Activated naive CD4-positive, alpha-beta T cell treated with anti-CD3 and anti-CD28 coated beads, Interleukin-2, amount 10 ng/mL, durations not matched to agents 7 days and 5 days (primary cell): ENCODE results near the gene EDNRB.
"Not testable (repeated sequence)": the region's sequence is repeated elsewhere in the genome, so short reads cannot be mapped to it uniquely, and the experiment has no call there.

Experiments
- CTCF ChIA-PET: fragments of 350-600 bp; sonication (Branson Sonifier 250); formaldehyde crosslinking; loops from one replicate; lab custom pipeline; 2021; ENCODE audit warnings: antibody characterized with exemption; lab: Charles Lee
- DNase-seq: peaks from one replicate; pipeline ENCODE4 v3.0.0-alpha.2; 2020
- H3K27ac Mint-ChIP-seq: one replicate; pipeline ENCODE4 v1.8.0; 2021; ENCODE audit warnings: mild to moderate bottlenecking, moderate library complexity, mixed read lengths
- H3K27me3 Mint-ChIP-seq: one replicate; pipeline ENCODE4 v1.8.0; 2021; ENCODE audit warnings: mild to moderate bottlenecking, mixed read lengths
- H3K36me3 Mint-ChIP-seq: one replicate; pipeline ENCODE4 v1.8.0; 2021; ENCODE audit warnings: mixed read lengths
- H3K4me1 Mint-ChIP-seq: one replicate; pipeline ENCODE4 v1.8.0; 2021; ENCODE audit warnings: mixed read lengths
- H3K4me3 Mint-ChIP-seq: one replicate; pipeline ENCODE4 v1.8.0; 2021; ENCODE audit warnings: mild to moderate bottlenecking, moderate library complexity, mixed read lengths
- H3K9me3 Mint-ChIP-seq: one replicate; pipeline ENCODE4 v1.8.0; 2021; ENCODE audit warnings: mixed read lengths

Gene EDNRB

GRCh38 chr13:77878190-77878589 lies 40.4 kb downstream of the EDNRB start:
- Mint-ChIP-seq H3K27ac (no peak overlapping the region), H3K36me3 (no peaks in the 10 kb centered on the region), H3K9me3 (no peaks in the 10 kb centered on the region), H3K27me3 (no peaks in the 10 kb centered on the region), H3K4me3 (no peak overlapping the region), H3K4me1 (no peaks in the 10 kb centered on the region)
- CTCF ChIA-PET: no interaction called here
- no peak for DNase-seq

GRCh38 chr13:77876176-77876575 lies 42.5 kb downstream of the EDNRB start:
- H3K4me1 Mint-ChIP-seq: no peaks in the 10 kb centered on the region

GRCh38 chr13:77874406-77874805 lies 44.2 kb downstream of the EDNRB start:
- H3K4me3 Mint-ChIP-seq: no peak overlapping the region
- no peak overlapping the region for H3K27ac Mint-ChIP-seq
- H3K4me1 Mint-ChIP-seq: no peaks in the 10 kb centered on the region
- H3K36me3 Mint-ChIP-seq: no peaks in the 10 kb centered on the region
- no peak for DNase-seq
- CTCF ChIA-PET: no interaction called here
- H3K27me3 Mint-ChIP-seq: no peaks in the 10 kb centered on the region
- no peaks in the 10 kb centered on the region for H3K9me3 Mint-ChIP-seq

More at GRCh38 chr13:77876176-77876575, 42.5 kb downstream of the EDNRB start:
- Mint-ChIP-seq H3K9me3 (no peaks in the 10 kb centered on the region), H3K36me3 (no peaks in the 10 kb centered on the region), H3K27me3 (no peaks in the 10 kb centered on the region), H3K4me3 (no peak overlapping the region), H3K27ac (no peak overlapping the region)
- DNase-seq: no peak
- CTCF ChIA-PET: no interaction called here

- Mint-ChIP-seq H3K4me3 (no peak overlapping the region), H3K9me3 (no peaks in the 10 kb centered on the region), H3K27me3 (no peaks in the 10 kb centered on the region), H3K4me1 (no peaks in the 10 kb centered on the region), H3K27ac (no peak overlapping the region), H3K36me3 (no peaks in the 10 kb centered on the region)
- CTCF ChIA-PET: no interaction called here
- DNase-seq: no peak
These were observed 45.6 kb downstream of the EDNRB start for GRCh38 chr13:77872995-77873394.

- H3K4me1 Mint-ChIP-seq: no peaks in the 10 kb centered on the region
- no peaks in the 10 kb centered on the region for H3K27me3 Mint-ChIP-seq
- CTCF ChIA-PET: no interaction called here
These were observed 47.0 kb downstream of the EDNRB start for GRCh38 chr13:77871596-77871995.

GRCh38 chr13:77868717-77869116 lies 49.9 kb downstream of the EDNRB start:
- no peaks in the 10 kb centered on the region for H3K27me3 Mint-ChIP-seq

More at GRCh38 chr13:77871596-77871995, 47.0 kb downstream of the EDNRB start:
- Mint-ChIP-seq H3K27ac (no peak overlapping the region), H3K36me3 (no peaks in the 10 kb centered on the region), H3K4me3 (no peak overlapping the region), H3K9me3 (peaks cover 2% of the 10 kb centered on the region)
- DNase-seq: no peak

GRCh38 chr13:77866971-77867370 lies 51.7 kb downstream of the EDNRB start:
- no peaks in the 10 kb centered on the region for H3K27me3 Mint-ChIP-seq
- CTCF ChIA-PET: no interaction called here
- H3K36me3 Mint-ChIP-seq: no peaks in the 10 kb centered on the region
- H3K4me1 Mint-ChIP-seq: no peaks in the 10 kb centered on the region
- H3K27ac Mint-ChIP-seq: no peak overlapping the region
- DNase-seq: no peak
- H3K4me3 Mint-ChIP-seq: no peak overlapping the region
- H3K9me3 Mint-ChIP-seq: peaks cover 2% of the 10 kb centered on the region

More at GRCh38 chr13:77868717-77869116, 49.9 kb downstream of the EDNRB start:
- Mint-ChIP-seq H3K9me3 (peaks cover 2% of the 10 kb centered on the region), H3K36me3 (no peaks in the 10 kb centered on the region), H3K27ac (no peak overlapping the region), H3K4me1 (no peaks in the 10 kb centered on the region), H3K4me3 (no peak overlapping the region)
- DNase-seq: no peak
- CTCF ChIA-PET: no interaction called here

GRCh38 chr13:77865622-77866021 lies 53.0 kb downstream of the EDNRB start:
- Mint-ChIP-seq H3K36me3 (no peaks in the 10 kb centered on the region), H3K4me3 (no peak overlapping the region), H3K9me3 (peaks cover 2% of the 10 kb centered on the region), H3K27ac (no peak overlapping the region), H3K4me1 (no peaks in the 10 kb centered on the region), H3K27me3 (no peaks in the 10 kb centered on the region)
- CTCF ChIA-PET: no interaction called here
- no peak for DNase-seq

- Mint-ChIP-seq H3K4me1 (no peaks in the 10 kb centered on the region), H3K36me3 (no peaks in the 10 kb centered on the region), H3K27me3 (no peaks in the 10 kb centered on the region), H3K9me3 (peaks cover 2% of the 10 kb centered on the region), H3K27ac (no peak overlapping the region), H3K4me3 (no peak overlapping the region)
- no peak for DNase-seq
- CTCF ChIA-PET: no interaction called here
These were observed 55.5 kb downstream of the EDNRB start for GRCh38 chr13:77863144-77863543.

- Mint-ChIP-seq H3K27ac (no peak overlapping the region), H3K36me3 (no peaks in the 10 kb centered on the region), H3K4me1 (no peaks in the 10 kb centered on the region), H3K9me3 (no peaks in the 10 kb centered on the region), H3K27me3 (no peaks in the 10 kb centered on the region), H3K4me3 (no peak overlapping the region)
- CTCF ChIA-PET: no interaction called here
- DNase-seq: no peak
These were observed 56.9 kb downstream of the EDNRB start for GRCh38 chr13:77861741-77862140.

GRCh38 chr13:77860507-77860981 lies 58.1 kb downstream of the EDNRB start:
- Mint-ChIP-seq H3K4me1 (no peaks in the 10 kb centered on the region), H3K27ac (no peak overlapping the region), H3K36me3 (no peaks in the 10 kb centered on the region), H3K4me3 (no peak overlapping the region), H3K27me3 (no peaks in the 10 kb centered on the region), H3K9me3 (no peaks in the 10 kb centered on the region)
- DNase-seq: no peak
- CTCF ChIA-PET: no interaction called here

GRCh38 chr13:77859450-77859849 lies 59.2 kb downstream of the EDNRB start:
- no peaks in the 10 kb centered on the region for H3K36me3 Mint-ChIP-seq

GRCh38 chr13:77857531-77858209 lies 61.0 kb downstream of the EDNRB start:
- DNase-seq: no peak
- CTCF ChIA-PET: no interaction called here
- H3K4me1 Mint-ChIP-seq: no peaks in the 10 kb centered on the region
- no peaks in the 10 kb centered on the region for H3K27me3 Mint-ChIP-seq
- H3K36me3 Mint-ChIP-seq: no peaks in the 10 kb centered on the region
- H3K9me3 Mint-ChIP-seq: no peaks in the 10 kb centered on the region
- H3K4me3 Mint-ChIP-seq: no peak overlapping the region
- H3K27ac Mint-ChIP-seq: no peak overlapping the region

More at GRCh38 chr13:77859450-77859849, 59.2 kb downstream of the EDNRB start:
- H3K4me3 Mint-ChIP-seq: no peak overlapping the region
- CTCF ChIA-PET: no interaction called here
- no peak overlapping the region for H3K27ac Mint-ChIP-seq
- H3K9me3 Mint-ChIP-seq: no peaks in the 10 kb centered on the region
- no peaks in the 10 kb centered on the region for H3K27me3 Mint-ChIP-seq
- H3K4me1 Mint-ChIP-seq: no peaks in the 10 kb centered on the region
- DNase-seq: no peak

GRCh38 chr13:77853703-77854102 lies 64.9 kb downstream of the EDNRB start:
- Mint-ChIP-seq H3K9me3 (no peaks in the 10 kb centered on the region), H3K36me3 (no peaks in the 10 kb centered on the region), H3K4me1 (no peaks in the 10 kb centered on the region), H3K4me3 (no peak overlapping the region), H3K27me3 (no peaks in the 10 kb centered on the region), H3K27ac (no peak overlapping the region)
- CTCF ChIA-PET: no interaction called here
- DNase-seq: no peak

GRCh38 chr13:77848050-77848449 lies 70.6 kb downstream of the EDNRB start:
- H3K9me3 Mint-ChIP-seq, CTCF ChIA-PET: not testable (repeated sequence)

More at GRCh38 chr13:77848050-77848449, 70.6 kb downstream of the EDNRB start:
- DNase-seq, H3K27ac Mint-ChIP-seq, H3K4me1 Mint-ChIP-seq, H3K27me3 Mint-ChIP-seq, H3K36me3 Mint-ChIP-seq, H3K4me3 Mint-ChIP-seq: not testable (repeated sequence)
